Muscle of leg (tissue), 16 donors: ENCODE measurements around the gene HOXC11. TPM values are rescaled to one million over a fixed set of nuclear protein-coding genes. Genes with fewer than 3 reads are reported as not detected.

Source experiments
- DNase-seq: peaks from one replicate; pipeline ENCODE4 v3.0.0; 2013
- H3K27ac ChIP-seq: one replicate; pipeline ENCODE4 v1.5.1; 2013; ENCODE audit warnings: mild to moderate bottlenecking, low read length, control low read depth
- H3K27me3 ChIP-seq: one replicate; pipeline ENCODE4 v1.6.1; 2013; ENCODE audit warnings: low read length; ENCODE audit not compliant: control insufficient read depth, insufficient read depth
- H3K36me3 ChIP-seq: one replicate; pipeline ENCODE4 v1.6.1; 2013; ENCODE audit warnings: low read length; ENCODE audit not compliant: control insufficient read depth, insufficient read depth
- H3K4me1 ChIP-seq: one replicate; pipeline ENCODE4 v1.6.1; 2013; ENCODE audit warnings: low read length; ENCODE audit not compliant: control insufficient read depth, insufficient read depth
- H3K4me3 ChIP-seq: one replicate; pipeline ENCODE4 v1.5.1; 2013; ENCODE audit warnings: low read length, control low read depth
- H3K9me3 ChIP-seq: replicated peaks from 2 replicates; pipeline ENCODE4 v1.6.1; 2013; ENCODE audit warnings: low read depth, low read length; ENCODE audit not compliant: control insufficient read depth
- whole genome bisulfite sequencing: methylation state at CpG from one replicate; pipeline ENCODE4 v1.1.5; 2013; ENCODE audit warnings: missing lambda C conversion rate; ENCODE audit not compliant: insufficient coverage; 5-methylcytosine and 5-hydroxymethylcytosine counted together
- long read RNA-seq, 11 donors: transcript quantifications; one replicate each; lab custom pipeline, GENCODE V29; 2026
- polyA plus RNA-seq, 8 donors: library from polyadenylated mRNA; unstranded; fragments of 120-200 nt; gene quantifications; one replicate each; pipeline versions ENCODE4 v1.2.1 to v1.2.3, GENCODE V29; 2013; ENCODE audit warnings: inconsistent platforms in 1 of 8, low replicate concordance in 1 of 8; ENCODE audit not compliant: insufficient read length in 8 of 8, insufficient read depth in 1 of 8
- total RNA-seq: library from RNA; stranded (reverse); fragments of 120-200 nt; gene quantifications from one replicate; pipeline ENCODE4 v1.2.4, GENCODE V29; 2013

The HOXC11 gene
- total RNA-seq (2.9 TPM), polyA plus RNA-seq (1 to 10 TPM; 6.6 to 9.3 (median 7.6) TPM)
- long read RNA-seq, donor 1, partial matches to known transcripts, result 0 of 1 reads
- long read RNA-seq, donor 1, other reads (novel, unspliced or antisense), result 0 of 1 reads
- long read RNA-seq, donor 2, partial matches to known transcripts, result 0 of 1 reads
- long read RNA-seq, donor 2, other reads (novel, unspliced or antisense), result 0 of 1 reads
- long read RNA-seq, donor 3, partial matches to known transcripts, result 14 of 19 reads
- long read RNA-seq, donor 3, other reads (novel, unspliced or antisense), result 0 of 19 reads
- long read RNA-seq, donor 4, result 0 reads
- long read RNA-seq, donor 5, partial matches to known transcripts, result 0 of 4 reads
- long read RNA-seq, donor 5, other reads (novel, unspliced or antisense), result 0 of 4 reads
- long read RNA-seq, donor 6, transcript HOXC11-202 (2 exons, 3,261 nt), result major isoform, 9 of 9 reads
- long read RNA-seq, donor 6, partial matches to known transcripts, result 0 of 9 reads
- long read RNA-seq, donor 6, other reads (novel, unspliced or antisense), result 0 of 9 reads
- long read RNA-seq, donor 7, partial matches to known transcripts, result 21 of 25 reads
- long read RNA-seq, donor 7, other reads (novel, unspliced or antisense), result 0 of 25 reads
- long read RNA-seq, donor 8, partial matches to known transcripts, result 8 of 11 reads
- long read RNA-seq, donor 8, other reads (novel, unspliced or antisense), result 0 of 11 reads
- long read RNA-seq, donor 9, partial matches to known transcripts, result 0 of 2 reads
- long read RNA-seq, donor 9, other reads (novel, unspliced or antisense), result 0 of 2 reads
- long read RNA-seq, donor 10, transcript HOXC11-202 (2 exons, 3,261 nt), result major isoform, 6 of 7 reads
- long read RNA-seq, donor 10, partial matches to known transcripts, result 0 of 7 reads
- long read RNA-seq, donor 10, other reads (novel, unspliced or antisense), result 0 of 7 reads
- long read RNA-seq, donor 11, partial matches to known transcripts, result 0 of 2 reads
- long read RNA-seq, donor 11, other reads (novel, unspliced or antisense), result 0 of 2 reads

GRCh38 chr12:53972722-53973235 is at the start of gene HOXC11:
HOXC11 (plus strand) TSS chr12:53973126; CDS start chr12:53973242, 116 bp downstream.
- H3K4me1 ChIP-seq, result peaks cover 64% of the 10 kb centered on the region
- H3K9me3 ChIP-seq, result no peaks in the 10 kb centered on the region
- H3K27ac ChIP-seq, result peak within 1 kb of the TSS; percentile 96
- no peak for DNase-seq
- H3K36me3 ChIP-seq, result no peaks in the 10 kb centered on the region
- peak within 1 kb of the TSS; percentile 59 for H3K4me3 ChIP-seq
- H3K27me3 ChIP-seq, result peaks cover 89% of the 10 kb centered on the region
- 0% methylated on average over 3 of the region's 21 CpGs for WGBS

GRCh38 chr12:53924521-53925405 is 48.2 kb upstream of the HOXC11 start:
- Histone ChIP-seq H3K4me3 (no peak overlapping the region), H3K9me3 (no peaks in the 10 kb centered on the region), H3K27me3 (peaks cover 78% of the 10 kb centered on the region), H3K36me3 (no peaks in the 10 kb centered on the region), H3K27ac (no peak overlapping the region), H3K4me1 (peaks cover 29% of the 10 kb centered on the region)
- peak; percentile 74 for DNase-seq
- WGBS, result 63% methylated on average over 1 of the region's 2 CpGs

GRCh38 chr12:53927220-53928029 is 45.5 kb upstream of the HOXC11 start:
- WGBS, result 4% methylated on average over 29 of the region's 45 CpGs

DNA sequence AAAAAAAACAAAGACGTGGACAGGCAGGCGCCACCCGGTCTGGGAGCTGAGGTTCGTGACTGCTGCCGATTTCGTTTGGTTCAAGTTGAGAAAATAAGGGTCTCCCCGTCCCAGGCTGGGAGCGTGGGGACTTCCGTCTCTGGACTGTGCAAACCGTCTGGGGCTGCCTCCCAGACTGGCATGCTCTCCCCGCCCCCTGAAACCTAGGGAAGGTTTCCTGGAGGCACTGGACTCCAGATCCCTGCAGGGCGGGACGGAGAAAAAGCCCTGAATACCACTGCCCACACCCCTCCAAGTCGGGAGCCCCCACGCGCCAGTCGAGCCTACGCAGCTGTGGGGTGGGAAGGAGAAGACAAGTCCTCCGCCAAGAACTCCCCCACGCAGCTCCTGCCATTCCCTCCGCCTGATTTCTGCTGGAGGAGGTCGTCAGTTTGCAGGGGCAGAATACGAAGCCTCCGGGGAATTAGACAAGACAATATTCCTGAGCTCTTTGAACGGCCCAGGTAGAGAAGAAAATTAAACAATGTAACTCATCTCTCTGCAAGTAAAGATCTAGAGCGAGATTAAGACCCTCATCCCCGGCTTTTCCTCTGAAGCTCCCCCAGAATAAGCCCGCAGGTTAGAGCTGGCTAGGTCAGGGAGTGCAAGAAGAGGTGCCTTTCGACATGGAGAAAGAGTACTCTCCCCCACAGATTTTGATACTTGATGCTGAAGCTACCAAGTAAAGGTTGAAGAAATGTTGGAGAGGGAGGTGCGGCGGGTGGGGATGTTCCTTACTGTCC is 44.7 kb upstream of the HOXC11 start:
- Histone ChIP-seq H3K36me3 (no peaks in the 10 kb centered on the region), H3K4me3 (no peak overlapping the region), H3K9me3 (no peaks in the 10 kb centered on the region), H3K27ac (no peak overlapping the region), H3K4me1 (peaks cover 30% of the 10 kb centered on the region), H3K27me3 (peaks cover 87% of the 10 kb centered on the region)
- DNase-seq, result no peak
- WGBS, result under 1% methylated on average over 11 of the region's 31 CpGs

More at GRCh38 chr12:53927220-53928029, 45.5 kb upstream of the HOXC11 start:
- peaks cover 81% of the 10 kb centered on the region for H3K27me3 ChIP-seq
- no peaks in the 10 kb centered on the region for H3K36me3 ChIP-seq
- peaks cover 30% of the 10 kb centered on the region for H3K4me1 ChIP-seq
- no peak for DNase-seq
- H3K4me3 ChIP-seq, result no peak overlapping the region
- H3K27ac ChIP-seq, result no peak overlapping the region
- no peaks in the 10 kb centered on the region for H3K9me3 ChIP-seq

DNA sequence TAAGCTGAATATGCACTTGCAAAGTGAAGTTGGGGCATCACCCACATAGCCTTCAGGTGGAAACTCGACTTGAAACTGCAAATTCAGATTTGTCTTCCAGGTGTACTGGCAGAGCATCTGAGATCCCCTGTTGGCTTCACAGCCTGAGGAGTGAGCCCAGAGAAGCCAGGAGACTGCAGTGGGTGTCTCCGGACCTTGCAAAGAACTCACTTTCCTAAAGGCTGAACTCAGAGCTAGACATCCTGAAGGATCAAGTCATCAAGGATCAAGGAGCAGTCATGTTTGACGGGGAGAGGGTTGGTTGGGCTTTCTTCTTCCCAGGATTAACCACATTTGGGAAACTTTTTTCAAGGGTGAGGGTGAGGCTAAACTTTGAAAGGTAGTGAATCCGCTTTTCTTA is 43.4 kb upstream of the HOXC11 start:
- Histone ChIP-seq H3K4me3 (no peak overlapping the region), H3K9me3 (no peaks in the 10 kb centered on the region), H3K27me3 (peaks cover 91% of the 10 kb centered on the region), H3K27ac (no peak overlapping the region), H3K36me3 (no peaks in the 10 kb centered on the region), H3K4me1 (peaks cover 24% of the 10 kb centered on the region)
- DNase-seq, result no peak
- 0% methylated on average over 1 of the region's 4 CpGs for WGBS

GRCh38 chr12:53930591-53931255 is 42.2 kb upstream of the HOXC11 start:
- Histone ChIP-seq H3K4me1 (peaks cover 23% of the 10 kb centered on the region), H3K27me3 (peaks cover 93% of the 10 kb centered on the region), H3K9me3 (no peaks in the 10 kb centered on the region), H3K4me3 (no peak overlapping the region), H3K27ac (no peak overlapping the region), H3K36me3 (no peaks in the 10 kb centered on the region)
- 4% methylated on average over 15 of the region's 30 CpGs for WGBS
- DNase-seq, result no peak

GRCh38 chr12:53931844-53932581 is 40.9 kb upstream of the HOXC11 start:
- peaks cover 93% of the 10 kb centered on the region for H3K27me3 ChIP-seq
- no peak overlapping the region for H3K4me3 ChIP-seq
- DNase-seq, result no peak
- peaks cover 20% of the 10 kb centered on the region for H3K4me1 ChIP-seq
- H3K27ac ChIP-seq, result no peak overlapping the region
- WGBS, result no CpG with 5 or more reads among the region's 4 CpGs
- no peaks in the 10 kb centered on the region for H3K9me3 ChIP-seq
- no peaks in the 10 kb centered on the region for H3K36me3 ChIP-seq
